HG02938 (cell line): ENCODE results near the gene TRIM33.
"Not testable (repeated sequence)": the region's sequence is repeated elsewhere in the genome, so short reads cannot be mapped to it uniquely, and the experiment has no call there.

Experiments
- ATAC-seq: cut with Tn5 transposase; IDR thresholded peaks from one replicate; pipeline ENCODE4 v1.9.1; 2021; ENCODE audit warnings: mild to moderate bottlenecking, moderate library complexity; ENCODE audit not compliant: unreplicated experiment

The TRIM33 gene

GRCh38 chr1:114431026-114431425 lies 80.0 kb downstream of the TRIM33 start:
- ATAC-seq: no peak

GRCh38 chr1:114428083-114428754 lies 82.8 kb downstream of the TRIM33 start:
- no peak for ATAC-seq

GRCh38 chr1:114427612-114428011 lies 83.4 kb downstream of the TRIM33 start:
- no peak for ATAC-seq

- ATAC-seq: no peak
Observed at GRCh38 chr1:114423455-114423854, 87.5 kb downstream of the TRIM33 start.

GRCh38 chr1:114418948-114419347 lies 92.1 kb downstream of the TRIM33 start:
- not testable (repeated sequence) for ATAC-seq

GRCh38 chr1:114397601-114398000 lies 113.4 kb downstream of the TRIM33 start:
- ATAC-seq: no peak

GRCh38 chr1:114395863-114396262 lies 115.1 kb downstream of the TRIM33 start:
- no peak for ATAC-seq

- no peak for ATAC-seq
Observed at GRCh38 chr1:114390960-114391359, 120.0 kb downstream of the TRIM33 start.

GRCh38 chr1:114390361-114390760 lies 120.6 kb downstream of the TRIM33 start:
- ATAC-seq: no peak

GRCh38 chr1:114388432-114389003 lies 122.5 kb downstream of the TRIM33 start:
- no peak for ATAC-seq

GRCh38 chr1:114387585-114387984 lies 123.4 kb downstream of the TRIM33 start:
- ATAC-seq: not testable (repeated sequence)

- no peak for ATAC-seq
Observed at GRCh38 chr1:114387010-114387360, 124.0 kb downstream of the TRIM33 start.

GRCh38 chr1:114386129-114387009 lies 124.6 kb downstream of the TRIM33 start:
- no peak for ATAC-seq

- no peak for ATAC-seq
Observed at GRCh38 chr1:114384922-114385321, 126.1 kb downstream of the TRIM33 start.

GRCh38 chr1:114379987-114380386 lies 131.0 kb downstream of the TRIM33 start:
- ATAC-seq: no peak

GRCh38 chr1:114379358-114379757 lies 131.6 kb downstream of the TRIM33 start:
- ATAC-seq: no peak

- no peak for ATAC-seq
Observed at GRCh38 chr1:114377356-114377755, 133.6 kb downstream of the TRIM33 start.

- no peak for ATAC-seq
Observed at GRCh38 chr1:114369930-114370329, 141.1 kb downstream of the TRIM33 start.

- not testable (repeated sequence) for ATAC-seq
Observed at GRCh38 chr1:114369266-114369919, 141.6 kb downstream of the TRIM33 start.

- ATAC-seq: no peak
Observed at GRCh38 chr1:114368560-114369255, 142.3 kb downstream of the TRIM33 start.

GRCh38 chr1:114367810-114368209 lies 143.2 kb downstream of the TRIM33 start:
- no peak for ATAC-seq
